ENCODE results near the gene KCNJ16.

KCNJ16 gene

GRCh38 chr17:70081885-70082284 is 6.9 kb downstream of the KCNJ16 start:
- in situ Hi-C loops (cut with HindIII; ENCODE audit: low pct_ligation_motif_present, low sequenced_read_pairs) = no loop called here
- H3K4me3 ChIP-seq (ENCODE audit: low read depth, low read length) = no peak overlapping the region
- H3K27me3 ChIP-seq (replicated peaks) = no peaks in the 10 kb centered on the region
- DNase-seq = no peak
- no peak overlapping the region for H3K27ac ChIP-seq
- TF ChIP-seq, protein P1, sequence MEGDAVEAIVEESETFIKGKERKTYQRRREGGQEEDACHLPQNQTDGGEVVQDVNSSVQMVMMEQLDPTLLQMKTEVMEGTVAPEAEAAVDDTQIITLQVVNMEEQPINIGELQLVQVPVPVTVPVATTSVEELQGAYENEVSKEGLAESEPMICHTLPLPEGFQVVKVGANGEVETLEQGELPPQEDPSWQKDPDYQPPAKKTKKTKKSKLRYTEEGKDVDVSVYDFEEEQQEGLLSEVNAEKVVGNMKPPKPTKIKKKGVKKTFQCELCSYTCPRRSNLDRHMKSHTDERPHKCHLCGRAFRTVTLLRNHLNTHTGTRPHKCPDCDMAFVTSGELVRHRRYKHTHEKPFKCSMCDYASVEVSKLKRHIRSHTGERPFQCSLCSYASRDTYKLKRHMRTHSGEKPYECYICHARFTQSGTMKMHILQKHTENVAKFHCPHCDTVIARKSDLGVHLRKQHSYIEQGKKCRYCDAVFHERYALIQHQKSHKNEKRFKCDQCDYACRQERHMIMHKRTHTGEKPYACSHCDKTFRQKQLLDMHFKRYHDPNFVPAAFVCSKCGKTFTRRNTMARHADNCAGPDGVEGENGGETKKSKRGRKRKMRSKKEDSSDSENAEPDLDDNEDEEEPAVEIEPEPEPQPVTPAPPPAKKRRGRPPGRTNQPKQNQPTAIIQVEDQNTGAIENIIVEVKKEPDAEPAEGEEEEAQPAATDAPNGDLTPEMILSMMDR (IDR thresholded peaks at IDR 0.05; ENCODE audit: low read depth, low read length, missing control alignments) = no peak
- no peaks in the 10 kb centered on the region for H3K36me3 ChIP-seq (replicated peaks)

DNA sequence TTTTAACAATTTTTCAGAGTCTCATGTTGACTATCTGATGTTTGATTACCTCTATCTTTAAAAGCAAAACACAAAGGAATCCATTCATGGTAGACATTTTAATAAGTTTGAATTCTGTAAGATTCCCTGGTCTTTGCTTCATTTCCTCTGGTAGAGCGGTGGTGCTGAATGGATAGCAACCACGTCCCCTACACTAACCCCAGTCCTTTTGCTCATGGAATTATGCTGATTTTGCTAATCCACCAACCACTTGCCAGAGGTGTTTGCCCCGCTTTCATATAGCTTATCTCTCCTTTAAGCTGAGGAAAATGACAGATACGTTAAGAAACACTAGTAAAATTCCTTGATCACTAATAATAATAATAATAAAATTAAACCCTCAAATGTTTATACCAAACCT is 9.5 kb downstream of the KCNJ16 start:
- Histone ChIP-seq H3K4me3 (ENCODE audit: low read depth, low read length) (no peak overlapping the region), H3K36me3 (replicated peaks) (no peaks in the 10 kb centered on the region), H3K27ac (no peak overlapping the region), H3K27me3 (replicated peaks) (no peaks in the 10 kb centered on the region)
- in situ Hi-C loops (cut with HindIII; ENCODE audit: low pct_ligation_motif_present, low sequenced_read_pairs) = no loop called here
- TF ChIP-seq, protein P1 (IDR thresholded peaks at IDR 0.05; ENCODE audit: low read depth, low read length, missing control alignments) = no peak
- no peak for DNase-seq

DNA sequence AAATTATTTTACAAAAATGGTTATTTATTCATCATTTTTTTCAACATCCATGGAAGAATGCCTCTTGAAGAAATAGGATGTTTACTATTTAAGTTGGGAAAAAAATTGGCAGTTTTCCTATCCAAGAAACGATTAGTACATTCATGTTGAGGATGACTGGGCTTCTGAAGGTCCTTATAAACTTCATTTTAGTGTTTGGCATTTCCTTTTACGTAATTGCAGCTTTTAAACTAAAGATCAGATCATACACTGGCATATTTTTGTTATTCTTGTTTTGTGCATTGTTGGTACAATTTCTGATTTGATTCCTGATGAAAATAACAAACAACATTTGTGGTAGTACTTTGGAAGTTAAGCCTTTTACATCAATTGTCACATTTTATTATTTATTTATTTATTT is 11.5 kb downstream of the KCNJ16 start:
- in situ Hi-C loops (cut with HindIII; ENCODE audit: low pct_ligation_motif_present, low sequenced_read_pairs) = no loop called here
- TF ChIP-seq, protein P1 (IDR thresholded peaks at IDR 0.05; ENCODE audit: low read depth, low read length, missing control alignments) = no peak
- no peak overlapping the region for H3K27ac ChIP-seq
- no peaks in the 10 kb centered on the region for H3K36me3 ChIP-seq (replicated peaks)
- H3K27me3 ChIP-seq (replicated peaks) = no peaks in the 10 kb centered on the region
- no peak for DNase-seq
- no peak overlapping the region for H3K4me3 ChIP-seq (ENCODE audit: low read depth, low read length)

DNA sequence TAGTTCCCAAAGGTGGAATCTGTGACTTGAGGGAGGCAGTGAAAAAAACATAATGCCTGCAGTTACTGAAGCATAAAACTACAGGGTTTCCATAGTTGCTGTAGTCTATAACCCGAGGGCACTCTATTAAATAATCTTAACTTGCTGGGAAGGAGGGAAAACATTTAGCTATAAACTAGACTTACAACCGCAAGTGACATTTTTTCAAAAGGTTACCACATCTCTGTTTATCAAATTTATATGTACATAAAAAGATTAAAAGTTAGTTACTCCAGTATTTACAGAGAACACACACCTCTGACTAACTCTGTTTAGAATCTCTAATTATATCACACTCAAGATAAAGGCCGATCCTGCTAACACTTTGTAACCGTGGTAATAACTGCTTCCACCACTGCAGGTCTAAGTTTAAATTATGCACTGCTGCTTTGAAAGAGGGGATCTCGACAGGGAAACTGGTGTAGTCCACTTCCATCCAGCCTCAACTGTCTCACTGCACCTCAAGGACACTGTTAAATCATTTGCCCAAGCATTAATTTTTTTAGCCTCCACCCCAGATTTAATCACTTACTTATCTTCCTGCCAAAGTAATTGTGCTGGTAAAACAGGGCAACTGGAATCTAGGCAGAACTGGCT is 14.6 kb downstream of the KCNJ16 start:
- Histone ChIP-seq H3K4me3 (ENCODE audit: low read depth, low read length) (no peak overlapping the region), H3K36me3 (replicated peaks) (no peaks in the 10 kb centered on the region), H3K27me3 (replicated peaks) (no peaks in the 10 kb centered on the region), H3K27ac (no peak overlapping the region)
- TF ChIP-seq, protein P1 (IDR thresholded peaks at IDR 0.05; ENCODE audit: low read depth, low read length, missing control alignments) = no peak
- no peak for DNase-seq
- in situ Hi-C loops (cut with HindIII; ENCODE audit: low pct_ligation_motif_present, low sequenced_read_pairs) = no loop called here

DNA sequence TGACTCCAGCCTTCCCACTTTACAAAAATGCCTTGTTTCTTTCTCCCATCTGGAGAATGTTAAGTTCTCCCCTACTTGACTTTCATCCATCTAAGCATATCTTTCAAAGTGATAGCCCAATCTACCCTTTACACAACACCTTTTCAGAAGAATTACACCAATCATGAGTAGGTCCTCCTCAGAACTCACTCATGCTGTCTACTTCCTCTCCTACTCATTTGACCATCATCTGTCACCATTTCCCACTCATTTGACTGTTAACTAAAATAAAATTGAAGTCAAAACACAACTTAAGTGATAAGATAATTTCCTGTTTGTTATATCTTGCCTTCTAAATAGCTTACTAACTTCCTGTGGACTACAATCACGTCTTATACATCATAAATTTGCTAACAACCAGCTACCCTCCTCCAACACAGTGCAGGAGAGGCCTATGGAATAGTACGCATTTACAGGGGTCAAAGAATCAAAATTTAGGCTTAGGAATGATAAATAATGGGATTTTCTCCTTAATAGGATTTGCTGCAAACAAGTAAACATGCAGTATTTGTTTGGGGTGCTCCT is 16.1 kb downstream of the KCNJ16 start:
- H3K4me3 ChIP-seq (ENCODE audit: low read depth, low read length) = no peak overlapping the region
- TF ChIP-seq, protein P1 (IDR thresholded peaks at IDR 0.05; ENCODE audit: low read depth, low read length, missing control alignments) = no peak
- H3K27ac ChIP-seq = no peak overlapping the region
- in situ Hi-C loops (cut with HindIII; ENCODE audit: low pct_ligation_motif_present, low sequenced_read_pairs) = no loop called here
- no peaks in the 10 kb centered on the region for H3K36me3 ChIP-seq (replicated peaks)
- H3K27me3 ChIP-seq (replicated peaks) = no peaks in the 10 kb centered on the region
- DNase-seq = no peak

DNA sequence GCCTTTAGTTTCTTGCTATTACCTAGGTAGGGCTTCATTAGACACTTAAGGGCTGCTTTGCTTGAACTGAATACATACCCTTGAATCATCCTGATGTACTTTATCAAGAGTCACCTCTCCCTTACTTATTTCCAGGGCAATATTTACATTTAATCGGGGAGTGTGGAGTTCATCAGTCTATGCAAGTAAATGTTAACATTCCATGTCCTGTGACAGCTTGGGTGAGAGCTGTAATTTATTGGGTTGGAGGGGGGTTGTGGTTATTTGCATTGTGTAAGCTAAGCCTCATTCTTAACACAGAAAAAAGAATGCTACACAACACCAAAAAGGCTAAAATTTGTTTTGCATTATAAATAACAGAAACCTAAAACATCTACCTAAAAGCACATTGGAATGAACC is 16.7 kb downstream of the KCNJ16 start:
- TF ChIP-seq, protein P1 (IDR thresholded peaks at IDR 0.05; ENCODE audit: low read depth, low read length, missing control alignments) = no peak
- Histone ChIP-seq H3K36me3 (replicated peaks) (no peaks in the 10 kb centered on the region), H3K27me3 (replicated peaks) (no peaks in the 10 kb centered on the region), H3K4me3 (ENCODE audit: low read depth, low read length) (no peak overlapping the region), H3K27ac (no peak overlapping the region)
- DNase-seq = no peak
- in situ Hi-C loops (cut with HindIII; ENCODE audit: low pct_ligation_motif_present, low sequenced_read_pairs) = no loop called here
